Muscle of arm (tissue), 14 donors: Measurements from ENCODE around the gene NCKAP1. TPM values are rescaled to one million over a fixed set of nuclear protein-coding genes. Genes with fewer than 3 reads are reported as not detected.
A peak's percentile ranks its signal among the peaks of the same experiment; 100 is the strongest.
"Not testable (repeated sequence)": the region's sequence is repeated elsewhere in the genome, so short reads cannot be mapped to it uniquely, and the experiment has no call there.

Experiments
- DNase-seq: peaks from one replicate; pipeline ENCODE4 v3.0.0-alpha.2; 2013
- long read RNA-seq, 11 donors: transcript quantifications; one replicate each; lab custom pipeline, GENCODE V29; 2026
- polyA plus RNA-seq, 12 donors: library from polyadenylated mRNA; unstranded; fragments of 120-200 nt; gene quantifications; one replicate each; pipeline ENCODE4 v1.2.1, GENCODE V29; 2013; ENCODE audit not compliant: insufficient read length in 12 of 12

NCKAP1 gene
- polyA plus RNA-seq = 100 to 1,000 TPM in 7 of 12 donors, 10 to 100 TPM in 4, not detected in 1; 74.7 to 112 (median 103) TPM
- long read RNA-seq, donor 1, full-length matches to known transcripts = 4 of 78 reads
- long read RNA-seq, donor 1, partial matches to known transcripts = 74 of 78 reads
- long read RNA-seq, donor 1, other reads (novel, unspliced or antisense) = 0 of 78 reads
- long read RNA-seq, donor 2, full-length matches to known transcripts = 17 of 23 reads
- long read RNA-seq, donor 2, partial matches to known transcripts = 6 of 23 reads
- long read RNA-seq, donor 2, other reads (novel, unspliced or antisense) = 0 of 23 reads
- long read RNA-seq, donor 3, full-length matches to known transcripts = 3 of 8 reads
- long read RNA-seq, donor 3, partial matches to known transcripts = 5 of 8 reads
- long read RNA-seq, donor 3, other reads (novel, unspliced or antisense) = 0 of 8 reads
- long read RNA-seq, donor 4 = 0 reads
- long read RNA-seq, donor 5, full-length matches to known transcripts = 19 of 39 reads
- long read RNA-seq, donor 5, partial matches to known transcripts = 20 of 39 reads
- long read RNA-seq, donor 5, other reads (novel, unspliced or antisense) = 0 of 39 reads
- long read RNA-seq, donor 6, full-length matches to known transcripts = 4 of 4 reads
- long read RNA-seq, donor 6, partial matches to known transcripts = 0 of 4 reads
- long read RNA-seq, donor 6, other reads (novel, unspliced or antisense) = 0 of 4 reads
- long read RNA-seq, donor 7, full-length matches to known transcripts = 5 of 5 reads
- long read RNA-seq, donor 7, partial matches to known transcripts = 0 of 5 reads
- long read RNA-seq, donor 7, other reads (novel, unspliced or antisense) = 0 of 5 reads
- long read RNA-seq, donor 8, full-length matches to known transcripts = 12 of 33 reads
- long read RNA-seq, donor 8, partial matches to known transcripts = 21 of 33 reads
- long read RNA-seq, donor 8, other reads (novel, unspliced or antisense) = 0 of 33 reads
- long read RNA-seq, donor 9, full-length matches to known transcripts = 4 of 4 reads
- long read RNA-seq, donor 9, partial matches to known transcripts = 0 of 4 reads
- long read RNA-seq, donor 9, other reads (novel, unspliced or antisense) = 0 of 4 reads
- long read RNA-seq, donor 10, full-length matches to known transcripts = 10 of 15 reads
- long read RNA-seq, donor 10, partial matches to known transcripts = 5 of 15 reads
- long read RNA-seq, donor 10, other reads (novel, unspliced or antisense) = 0 of 15 reads
- long read RNA-seq, donor 11, full-length matches to known transcripts = 13 of 13 reads
- long read RNA-seq, donor 11, partial matches to known transcripts = 0 of 13 reads
- long read RNA-seq, donor 11, other reads (novel, unspliced or antisense) = 0 of 13 reads

GRCh38 chr2:183038341-183039300 lies at the start of gene NCKAP1:
NCKAP1 (minus strand) TSS chr2:183038457; CDS start chr2:183038099, 358 bp downstream.
- DNase-seq = peak; percentile 87

GRCh38 chr2:183081911-183082310 lies 43.7 kb upstream of the NCKAP1 start:
- DNase-seq = no peak

- DNase-seq = peak; percentile 48
Observed at GRCh38 chr2:183079139-183079775, 41.0 kb upstream of the NCKAP1 start.

GRCh38 chr2:183078464-183079138 lies 40.3 kb upstream of the NCKAP1 start, which contains the start of gene DUSP19:
DUSP19 (plus strand) TSS chr2:183078747; CDS start chr2:183078934, 187 bp downstream.
- peak; percentile 98 for DNase-seq

GRCh38 chr2:183078163-183078463 lies 39.9 kb upstream of the NCKAP1 start:
- DNase-seq = no peak

GRCh38 chr2:183072177-183072576 lies 33.9 kb upstream of the NCKAP1 start:
- no peak for DNase-seq

GRCh38 chr2:183070942-183071844 lies 32.9 kb upstream of the NCKAP1 start:
- DNase-seq = peak; percentile 20

GRCh38 chr2:183069174-183069573 lies 30.9 kb upstream of the NCKAP1 start:
- no peak for DNase-seq

- DNase-seq = no peak
Observed at GRCh38 chr2:183068561-183068960, 30.3 kb upstream of the NCKAP1 start.

- DNase-seq = no peak
Observed at GRCh38 chr2:183063083-183063482, 24.8 kb upstream of the NCKAP1 start.

- DNase-seq = no peak
Observed at GRCh38 chr2:183060571-183061231, 22.4 kb upstream of the NCKAP1 start.

- DNase-seq = no peak
Observed at GRCh38 chr2:183059561-183059960, 21.3 kb upstream of the NCKAP1 start.

GRCh38 chr2:183057333-183057985 lies 19.2 kb upstream of the NCKAP1 start:
- no peak for DNase-seq

- DNase-seq = no peak
Observed at GRCh38 chr2:183049420-183049819, 11.2 kb upstream of the NCKAP1 start.

GRCh38 chr2:183047486-183048125 lies 9.3 kb upstream of the NCKAP1 start:
- DNase-seq = not testable (repeated sequence)

GRCh38 chr2:183043580-183043979 lies 5.3 kb upstream of the NCKAP1 start:
- DNase-seq = not testable (repeated sequence)

GRCh38 chr2:183040604-183041003 lies 2.3 kb upstream of the NCKAP1 start:
- DNase-seq = no peak
